WI38 (cell line): ENCODE results near the gene BBOX1.

ENCODE experiments used
- H3K4me3 ChIP-seq: 2 replicates; pipeline ENCODE4 v1.5.1; 2011; ENCODE audit warnings: low read depth, mild to moderate bottlenecking, control low read depth, low read length
- CTCF ChIP-seq: IDR thresholded peaks from 2 replicates; pipeline ENCODE4 v1.5.1; 2012; ENCODE audit warnings: low read depth, mild to moderate bottlenecking, control low read depth, low read length

Gene BBOX1

GRCh38 chr11:27147916-27148315 is 107.3 kb downstream of the BBOX1 start:
- no peak for TF ChIP-seq CTCF

GRCh38 chr11:27148506-27148905 is 107.9 kb downstream of the BBOX1 start:
- TF ChIP-seq CTCF = no peak
- H3K4me3 ChIP-seq = no peak overlapping the region

More at GRCh38 chr11:27147916-27148315, 107.3 kb downstream of the BBOX1 start:
- no peak overlapping the region for H3K4me3 ChIP-seq

- no peak for TF ChIP-seq CTCF
- no peak overlapping the region for H3K4me3 ChIP-seq
Observed at GRCh38 chr11:27150098-27150497, 109.5 kb downstream of the BBOX1 start.

- no peak for TF ChIP-seq CTCF
- no peak overlapping the region for H3K4me3 ChIP-seq
Observed at GRCh38 chr11:27153136-27153535, 112.5 kb downstream of the BBOX1 start.

- TF ChIP-seq CTCF = peak; percentile 83
- no peak overlapping the region for H3K4me3 ChIP-seq
Observed at GRCh38 chr11:27158456-27159334, 118.1 kb downstream of the BBOX1 start.

- no peak for TF ChIP-seq CTCF
- no peak overlapping the region for H3K4me3 ChIP-seq
Observed at GRCh38 chr11:27159335-27159679, 118.7 kb downstream of the BBOX1 start.

GRCh38 chr11:27161071-27161470 is 120.5 kb downstream of the BBOX1 start:
- H3K4me3 ChIP-seq = no peak overlapping the region
- TF ChIP-seq CTCF = no peak
